DMS53 treated with DMSO at 0.1 percent for 48 hours (cell line): Measurements from ENCODE around the gene OLFML1.

Experiments used
- DNase-seq: peaks from one replicate; lab custom pipeline; 2025; ENCODE audit not compliant: unreplicated experiment; lab: John Stamatoyannopoulos, UW

The OLFML1 gene

DNA sequence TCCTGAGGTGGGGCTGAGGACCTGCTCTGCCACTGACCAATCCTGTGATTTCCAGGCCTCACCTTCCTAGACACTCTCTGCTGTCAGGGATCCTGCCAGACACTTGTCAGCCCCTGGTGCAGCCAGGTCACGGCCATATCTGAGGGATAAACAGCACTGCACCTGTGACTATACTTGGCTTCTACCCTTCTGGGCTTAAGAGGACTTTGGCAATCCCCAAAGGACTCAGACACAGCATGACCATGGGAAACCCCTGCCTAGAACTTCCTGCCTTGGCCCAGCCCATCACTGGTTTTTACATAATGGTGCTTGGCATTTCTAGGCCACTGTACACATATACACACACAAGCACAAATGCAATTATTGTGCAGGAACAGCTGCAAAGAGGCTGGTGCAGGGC, 11.6 kb upstream of the OLFML1 start:
- no peak for DNase-seq

DNA sequence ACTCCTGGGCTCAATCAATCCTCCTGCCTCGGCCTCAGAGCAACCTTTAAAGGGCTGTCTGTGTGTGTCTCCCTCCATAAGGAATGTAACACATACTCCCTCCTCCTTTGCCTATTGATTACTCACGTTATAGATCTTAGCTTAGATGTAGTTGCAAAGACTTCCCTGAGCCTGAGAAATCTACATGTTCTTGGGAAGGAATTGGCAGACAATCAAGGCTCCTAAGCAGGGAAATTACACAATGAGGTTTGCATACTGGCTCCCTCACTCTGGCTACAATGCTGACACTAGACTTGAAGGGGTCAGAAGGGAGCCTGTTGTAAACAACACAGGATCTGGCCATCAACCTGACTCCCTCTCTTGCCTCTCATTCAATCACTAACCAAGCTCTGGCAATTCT, 5.2 kb upstream of the OLFML1 start:
- DNase-seq: no peak

DNA sequence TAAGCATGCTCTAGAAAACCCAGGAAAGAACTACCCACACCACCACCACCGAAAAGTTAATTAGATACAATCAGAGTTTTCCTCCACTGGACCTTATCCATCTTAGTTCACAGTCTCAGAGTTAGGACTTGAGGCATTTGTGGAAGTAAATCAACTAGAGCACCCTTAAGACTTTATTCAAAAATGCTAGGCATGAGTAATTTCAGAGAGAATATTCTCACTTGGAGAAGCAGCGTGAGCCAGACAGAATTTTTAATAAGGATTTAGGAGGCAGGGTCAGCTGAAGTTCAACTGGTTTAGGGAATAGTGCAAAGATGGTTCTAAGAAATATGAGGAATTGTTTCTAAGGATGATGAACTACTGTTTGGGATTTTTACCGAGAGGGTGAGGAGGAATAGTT, 1.2 kb upstream of the OLFML1 start:
- no peak for DNase-seq

DNA sequence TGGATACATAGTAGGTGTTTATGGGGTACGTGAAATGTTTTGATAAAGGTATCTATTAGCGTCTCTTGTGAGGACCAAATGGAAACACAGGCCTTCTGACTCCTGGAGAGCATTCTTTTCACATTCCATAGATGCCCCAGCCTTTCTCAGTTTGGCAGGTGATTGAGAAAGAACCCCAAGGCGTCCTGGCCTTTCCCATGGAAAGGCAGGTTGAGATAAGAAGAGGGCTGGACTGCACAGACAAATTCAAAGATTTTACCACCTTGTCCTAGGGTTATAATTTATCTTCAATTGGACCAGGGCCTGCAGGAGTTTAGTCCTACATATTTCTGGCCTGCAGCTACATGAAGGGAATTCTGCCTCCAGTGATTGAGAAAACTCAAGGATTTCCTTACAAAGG, 661 bp upstream of the OLFML1 start:
- no peak for DNase-seq

DNA sequence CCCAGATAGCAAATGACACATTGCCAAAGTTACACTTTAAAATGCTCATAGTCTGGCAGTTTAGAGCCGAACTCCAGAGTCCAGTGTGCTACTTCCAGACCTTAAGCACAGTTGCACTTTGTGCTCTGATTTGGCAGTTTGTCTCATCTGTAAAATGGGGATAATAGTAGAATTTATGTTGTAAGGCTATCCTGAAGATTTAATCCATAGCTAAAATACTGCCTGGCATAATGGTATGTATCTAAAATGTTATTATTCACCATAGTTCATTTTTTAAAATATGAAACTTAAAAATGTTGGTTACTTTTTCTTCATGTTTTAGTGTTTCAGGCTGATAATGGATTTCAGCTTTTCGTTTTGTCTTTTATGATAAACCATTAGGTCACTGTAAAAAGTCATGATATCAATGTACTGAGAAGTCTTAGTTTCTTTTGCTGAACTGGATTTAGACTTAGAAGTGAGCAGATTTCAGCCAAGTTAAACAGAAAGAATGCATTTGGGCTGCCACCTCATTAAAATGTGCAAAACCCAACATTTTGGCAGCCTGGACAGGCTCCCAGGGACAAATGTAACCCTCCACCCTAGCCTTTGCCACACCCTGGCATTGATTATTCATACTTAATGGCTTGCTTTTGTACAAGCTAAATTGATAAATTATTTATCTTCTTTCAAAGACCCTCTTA, 933 bp downstream of the OLFML1 start:
- DNase-seq: no peak

DNA sequence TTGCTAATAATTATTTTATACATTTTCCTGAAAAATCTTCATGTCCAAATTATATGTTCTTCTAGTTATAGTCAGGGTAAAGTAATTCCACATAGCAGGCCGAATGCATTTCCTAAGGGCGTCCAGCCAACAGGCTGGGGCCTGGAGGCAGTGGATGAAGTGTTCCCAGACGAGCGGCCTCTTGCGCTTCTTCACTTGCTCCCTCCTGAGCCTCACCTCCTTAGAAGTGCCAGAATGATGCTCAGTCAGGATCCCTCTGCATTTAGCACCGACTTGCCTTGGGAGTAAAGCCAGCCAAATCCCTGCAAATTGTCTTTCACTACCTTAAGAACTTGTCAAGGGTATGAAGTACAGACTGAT, 1.5 kb downstream of the OLFML1 start:
- DNase-seq: no peak

DNA sequence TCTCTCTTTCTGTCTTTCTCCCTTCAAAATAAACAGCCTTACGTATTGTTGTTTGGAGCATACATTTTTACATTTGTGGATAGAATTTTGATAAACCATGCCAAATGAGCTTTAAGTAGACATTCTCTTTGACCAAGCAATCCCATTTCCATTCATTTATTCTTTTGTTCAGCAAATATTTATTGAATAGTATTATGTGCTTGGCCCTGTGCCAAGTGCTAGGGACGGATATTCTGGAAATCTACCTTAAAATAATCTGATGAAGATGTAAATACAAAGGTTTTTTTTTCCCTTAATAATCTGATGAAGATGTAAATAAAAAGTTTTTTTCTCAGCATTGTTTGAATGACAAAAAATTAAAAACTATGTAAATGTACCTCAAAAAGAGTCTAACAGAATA, 2.1 kb downstream of the OLFML1 start:
- no peak for DNase-seq

DNA sequence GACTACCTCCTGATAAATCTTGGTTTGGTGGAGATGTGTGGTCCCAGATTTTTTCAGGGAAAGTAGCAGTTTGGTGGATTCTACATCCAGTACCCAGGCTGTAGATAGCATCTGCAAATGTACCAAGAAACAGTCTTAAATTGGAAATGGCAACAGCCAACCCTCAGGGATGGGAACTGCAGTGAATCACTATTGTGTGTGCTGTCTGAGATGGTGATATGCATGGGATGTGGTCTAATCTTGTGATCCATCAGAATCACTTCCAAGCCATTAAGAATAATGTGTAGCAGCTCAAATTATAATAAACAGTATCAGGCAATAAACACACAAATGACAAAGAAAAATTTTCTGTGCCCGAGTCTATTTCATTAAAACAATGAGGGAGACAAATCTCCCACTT, 3.4 kb downstream of the OLFML1 start:
- no peak for DNase-seq

DNA sequence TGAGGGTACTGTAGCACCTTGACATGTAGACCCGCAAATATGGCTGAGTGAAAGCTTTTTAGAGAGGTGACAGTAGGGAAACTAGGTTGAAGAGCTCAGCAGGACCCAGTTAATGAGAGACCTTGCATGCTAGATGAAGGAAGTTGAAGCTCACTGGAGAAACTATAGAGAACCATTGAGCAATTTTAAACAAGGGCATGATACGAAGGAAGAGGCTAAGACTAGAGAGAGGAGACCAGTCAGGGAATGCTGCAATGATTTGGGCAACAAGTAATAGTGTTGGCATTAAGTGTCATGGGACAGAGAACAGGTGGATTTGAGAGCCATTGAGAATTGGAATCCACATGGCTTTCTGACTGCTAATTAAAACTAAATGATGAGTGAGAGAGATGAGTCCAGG, 4.1 kb downstream of the OLFML1 start:
- no peak for DNase-seq

DNA sequence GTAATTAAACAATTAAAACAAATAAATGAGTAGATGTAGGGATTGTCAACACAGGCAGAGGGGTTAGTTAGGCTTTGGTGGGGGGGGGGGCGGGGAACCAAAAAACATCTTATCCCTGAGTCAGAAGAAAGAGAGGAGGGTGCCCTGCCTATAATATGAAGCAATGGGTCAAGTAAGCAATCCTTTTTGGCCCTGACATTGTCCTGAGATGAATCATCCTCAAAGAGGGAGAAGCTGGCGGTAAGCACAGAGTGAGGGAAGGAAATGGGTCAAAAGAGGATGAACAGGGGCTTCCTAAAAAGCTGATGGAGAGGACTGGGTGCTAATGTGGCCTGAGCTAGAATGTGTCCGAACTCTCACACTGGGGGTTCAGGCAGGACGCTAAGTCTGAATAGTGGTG, 4.7 kb downstream of the OLFML1 start:
- no peak for DNase-seq

DNA sequence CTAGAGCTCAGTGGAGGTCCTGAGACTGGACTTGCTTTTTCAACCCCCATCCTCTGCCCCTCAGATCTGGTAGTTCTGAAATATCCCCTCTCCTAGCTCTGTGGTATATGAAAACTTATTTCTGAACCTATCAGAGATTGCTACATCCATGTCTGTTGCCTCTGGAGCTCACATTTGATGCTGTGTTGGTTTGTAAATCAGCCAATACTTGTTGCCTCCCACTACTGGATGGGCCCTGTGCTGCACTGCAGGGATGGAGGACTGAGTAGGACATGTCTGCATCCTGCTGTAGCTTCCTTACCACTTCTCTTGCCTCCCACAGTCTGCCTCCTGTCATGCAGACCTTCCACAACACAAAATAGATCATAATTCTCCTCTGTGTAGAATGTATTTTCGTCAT, 5.2 kb downstream of the OLFML1 start:
- DNase-seq: no peak

DNA sequence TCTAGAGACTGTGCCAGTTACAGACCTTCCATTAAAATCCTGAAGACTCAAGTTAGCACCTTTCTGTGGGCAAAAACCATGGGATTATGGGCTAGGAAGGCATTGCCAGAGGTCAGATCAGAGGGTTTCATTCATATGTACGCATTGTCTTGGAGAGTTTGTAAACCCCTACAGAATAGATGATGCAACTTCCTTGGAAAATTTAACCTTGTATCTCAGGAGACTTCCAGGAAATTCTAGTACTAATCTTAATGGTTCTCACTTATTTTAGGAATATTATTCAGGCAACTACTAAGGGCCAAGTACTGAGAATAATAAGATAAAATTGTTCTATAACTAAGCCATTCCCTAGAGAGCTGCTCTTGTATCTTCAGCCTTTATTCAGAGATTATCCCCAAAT, 6.9 kb downstream of the OLFML1 start:
- no peak for DNase-seq

DNA sequence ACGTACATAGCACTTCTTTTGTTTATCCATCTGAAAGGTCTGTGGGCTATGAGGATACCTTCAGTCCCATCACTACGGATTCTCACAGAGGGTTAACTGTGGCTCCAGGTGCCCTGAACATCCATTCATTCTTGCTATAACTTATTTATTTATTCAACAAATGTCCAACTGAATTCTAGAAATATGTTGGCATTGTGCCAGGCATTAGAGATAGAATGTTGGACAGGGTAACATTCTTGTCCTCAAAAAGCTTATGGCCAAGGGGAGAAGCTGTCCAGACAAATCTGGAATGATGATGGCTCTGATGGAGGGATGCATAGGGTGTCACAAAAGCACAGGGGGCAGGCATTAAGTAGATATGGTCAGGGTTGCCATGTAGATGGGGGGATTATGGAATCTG, 8.4 kb downstream of the OLFML1 start:
- no peak for DNase-seq

DNA sequence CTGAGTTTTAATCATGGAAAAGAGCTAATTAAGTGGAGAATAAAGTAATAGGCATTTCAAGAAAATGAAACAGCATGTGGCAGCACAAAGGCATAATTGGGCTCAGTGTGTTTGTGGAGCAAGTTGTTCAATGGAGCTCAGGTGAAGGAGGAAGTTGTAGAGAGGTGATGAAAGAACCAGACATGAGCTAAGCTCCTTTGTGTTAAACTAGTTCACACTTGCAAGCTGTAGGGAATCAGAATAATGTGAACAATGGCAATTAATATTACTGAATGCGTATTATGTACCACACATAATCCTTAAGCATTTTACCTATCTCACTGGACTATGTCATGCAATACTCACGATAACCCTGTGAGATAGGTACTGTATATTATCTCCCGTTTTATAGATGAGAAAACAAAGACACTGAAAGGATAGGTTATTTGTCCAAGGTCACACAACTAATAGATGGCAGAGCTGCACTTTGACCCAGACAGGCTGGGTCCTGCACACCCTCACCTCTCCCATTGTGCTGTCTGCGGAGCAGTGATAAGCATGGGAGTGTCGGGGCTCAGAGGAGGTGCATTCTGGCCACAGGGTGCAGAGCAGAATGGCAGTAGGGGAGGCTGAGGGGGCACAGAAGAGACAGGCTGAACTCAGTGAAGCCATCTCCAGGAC, 8.9 kb downstream of the OLFML1 start:
- no peak for DNase-seq

DNA sequence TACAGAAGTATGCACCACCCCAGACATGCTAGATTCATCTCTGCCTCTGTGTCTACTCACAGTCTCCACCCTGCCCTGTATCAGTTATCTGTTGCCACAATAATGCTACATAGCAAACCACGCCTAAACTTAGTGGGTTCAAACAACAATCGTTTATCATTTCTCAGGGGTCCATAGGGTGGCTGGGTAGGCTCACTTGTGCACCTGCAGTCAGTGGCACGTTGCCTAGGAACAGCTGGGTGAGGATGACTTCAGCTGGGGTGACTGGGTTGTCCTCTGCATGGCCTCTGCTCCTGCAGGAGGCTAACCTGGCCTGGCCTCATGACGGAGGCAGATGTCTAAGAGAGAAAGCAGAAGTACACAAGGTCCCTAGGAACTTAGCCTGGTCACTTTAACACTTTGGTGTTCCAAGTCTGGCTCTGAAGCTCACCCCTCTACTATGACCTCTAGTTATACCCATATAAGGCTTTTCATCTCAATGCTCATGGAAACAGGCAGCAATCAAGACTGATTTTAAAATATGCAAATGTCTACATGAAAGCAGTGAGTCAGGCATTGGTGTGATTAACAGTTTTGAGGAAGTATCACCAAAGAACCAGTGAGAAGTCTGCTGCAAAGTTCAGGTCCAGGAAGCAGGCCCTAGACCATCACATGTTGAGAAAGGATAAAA, 10.7 kb downstream of the OLFML1 start:
- DNase-seq: no peak

DNA sequence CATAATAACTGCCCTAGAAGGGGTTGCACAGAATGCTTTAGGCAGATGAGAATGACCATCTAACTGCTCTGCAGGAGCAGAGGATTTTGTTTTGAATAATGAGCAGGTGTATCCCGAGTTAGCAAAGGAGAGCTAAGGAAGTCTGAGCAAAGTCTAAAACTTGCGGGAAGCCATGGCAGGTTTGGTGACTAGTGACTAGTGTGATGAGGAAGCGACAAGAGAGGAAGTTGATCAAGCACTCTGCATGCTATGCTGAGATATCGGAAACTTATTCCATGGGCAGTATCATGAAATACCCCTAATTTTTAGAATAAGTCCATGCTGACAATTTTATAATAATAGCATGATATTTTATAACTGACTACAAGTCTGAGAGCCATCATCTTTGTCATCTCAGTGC, 12.9 kb downstream of the OLFML1 start:
- no peak for DNase-seq

DNA sequence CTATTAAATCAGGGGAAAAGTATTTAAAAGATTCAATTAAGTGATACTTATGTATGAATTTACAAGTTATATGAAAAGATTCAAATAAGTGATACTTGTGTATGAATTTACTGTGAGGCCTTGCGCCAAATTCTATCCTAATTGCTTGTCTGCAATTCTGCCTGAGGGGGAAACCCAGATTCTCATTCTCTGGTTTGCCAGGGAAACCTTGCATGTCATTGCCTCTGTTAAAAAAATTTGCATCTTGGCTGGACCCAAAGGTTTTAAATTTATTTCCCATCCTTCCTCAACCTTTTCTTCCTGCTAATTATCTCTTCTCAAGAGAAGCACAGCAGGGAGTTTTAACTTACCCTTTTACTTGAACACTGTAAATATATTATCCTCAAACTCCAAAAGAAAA, 13.8 kb downstream of the OLFML1 start:
- DNase-seq: no peak

DNA sequence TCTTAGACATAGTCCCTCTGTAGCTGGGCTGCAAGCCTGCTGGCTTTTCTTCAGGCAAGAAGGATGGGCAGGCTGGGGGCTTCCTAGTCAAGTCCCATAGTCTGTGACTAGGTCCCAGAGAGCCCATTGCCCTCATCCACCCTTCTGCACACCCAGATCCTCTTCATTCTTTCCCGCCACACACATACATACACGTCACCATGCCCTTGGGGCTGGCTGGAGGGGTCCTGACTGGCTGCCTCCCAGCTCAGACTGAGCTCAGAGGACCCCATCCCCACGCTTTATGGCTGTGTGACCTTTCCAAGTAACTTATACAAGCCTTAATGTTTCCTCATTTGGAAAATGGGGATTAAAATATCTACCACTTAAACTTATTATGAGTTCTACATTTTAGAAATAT, 14.9 kb downstream of the OLFML1 start:
- DNase-seq: no peak

DNA sequence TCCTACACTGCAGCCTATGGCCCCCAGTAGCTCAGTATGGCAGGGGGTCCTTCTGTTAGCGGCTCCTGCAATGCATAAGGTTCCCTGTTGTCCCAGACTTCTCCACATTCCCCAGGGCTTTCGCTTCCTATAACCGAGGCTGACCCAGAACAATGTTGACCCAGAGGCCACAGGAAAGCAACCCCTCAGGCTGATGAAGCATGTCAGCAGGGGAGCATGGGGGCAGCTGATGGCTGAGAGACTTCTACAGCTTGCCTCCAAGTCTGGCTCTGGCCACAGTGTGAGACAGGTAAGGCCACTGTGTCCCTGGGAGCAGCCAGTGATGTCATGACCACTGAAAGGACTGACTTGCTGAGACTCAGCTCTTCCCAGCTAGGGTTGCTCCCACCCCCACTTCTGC, 15.9 kb downstream of the OLFML1 start:
- DNase-seq: no peak

DNA sequence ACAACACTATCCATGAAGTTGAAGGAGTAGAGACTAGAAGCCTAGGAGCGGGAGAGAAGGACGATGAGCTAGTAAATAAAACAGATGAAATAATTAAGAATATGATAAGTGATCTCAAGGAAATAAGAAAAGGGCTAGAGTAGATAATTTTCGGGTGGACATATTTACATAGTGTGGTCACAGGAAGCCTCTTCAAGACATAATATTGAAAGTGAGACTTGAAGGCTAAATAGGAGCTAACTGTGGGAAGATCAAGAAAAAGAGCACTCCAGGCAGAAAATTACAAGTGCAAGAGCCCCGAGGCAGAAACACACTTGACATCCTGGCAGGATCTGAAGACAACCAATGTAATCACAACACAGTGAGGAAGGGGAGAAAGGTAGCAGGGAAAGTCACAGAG, 16.6 kb downstream of the OLFML1 start:
- DNase-seq: no peak

DNA sequence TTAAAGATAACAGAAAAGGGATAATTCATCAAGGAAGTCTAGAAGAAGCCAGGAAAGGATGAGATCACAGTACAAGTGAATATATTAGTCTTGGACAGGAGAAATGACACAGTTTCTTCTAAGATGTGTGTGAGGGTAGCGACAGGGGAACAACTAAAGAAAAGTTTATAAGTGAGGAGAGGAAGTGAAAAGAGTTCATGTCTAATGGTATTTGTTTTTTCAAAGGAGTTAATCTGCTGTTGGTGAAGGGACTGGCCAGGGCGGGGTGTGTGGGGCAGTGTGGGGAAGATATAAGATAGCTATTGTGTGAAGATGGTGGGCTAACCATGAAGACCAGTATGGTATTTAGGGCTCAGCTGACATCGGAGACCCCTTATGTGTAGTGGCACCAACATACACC, 20.9 kb downstream of the OLFML1 start:
- DNase-seq: no peak

DNA sequence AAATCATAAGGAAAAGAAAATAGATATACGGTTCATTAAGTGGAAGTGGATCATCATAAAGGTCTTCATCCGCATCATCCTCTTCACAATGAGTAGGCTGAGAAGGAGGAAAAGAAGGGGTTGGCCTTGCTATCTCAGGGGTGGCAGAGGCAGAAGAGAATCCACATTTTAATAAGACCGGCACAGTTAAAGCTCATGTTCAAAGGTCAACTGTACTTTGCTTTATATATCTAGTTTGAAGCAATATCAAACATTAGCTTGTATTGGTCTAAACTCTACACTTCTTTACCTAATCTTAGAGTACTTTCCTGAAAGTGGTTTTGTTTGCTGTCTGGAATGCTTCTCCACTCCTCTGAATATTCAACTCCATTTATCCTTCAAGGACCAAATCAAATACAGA, 22.8 kb downstream of the OLFML1 start:
- no peak for DNase-seq

DNA sequence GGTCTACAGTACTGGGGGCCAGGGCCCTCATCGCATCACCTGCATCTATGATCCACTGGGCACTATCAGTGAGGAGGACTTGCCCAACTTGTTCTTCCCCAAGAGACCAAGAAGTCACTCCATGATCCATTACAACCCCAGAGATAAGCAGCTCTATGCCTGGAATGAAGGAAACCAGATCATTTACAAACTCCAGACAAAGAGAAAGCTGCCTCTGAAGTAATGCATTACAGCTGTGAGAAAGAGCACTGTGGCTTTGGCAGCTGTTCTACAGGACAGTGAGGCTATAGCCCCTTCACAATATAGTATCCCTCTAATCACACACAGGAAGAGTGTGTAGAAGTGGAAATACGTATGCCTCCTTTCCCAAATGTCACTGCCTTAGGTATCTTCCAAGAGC, 24.7 kb downstream of the OLFML1 start:
- DNase-seq: no peak
